ENCODE data around the gene METTL21A.

DNA sequence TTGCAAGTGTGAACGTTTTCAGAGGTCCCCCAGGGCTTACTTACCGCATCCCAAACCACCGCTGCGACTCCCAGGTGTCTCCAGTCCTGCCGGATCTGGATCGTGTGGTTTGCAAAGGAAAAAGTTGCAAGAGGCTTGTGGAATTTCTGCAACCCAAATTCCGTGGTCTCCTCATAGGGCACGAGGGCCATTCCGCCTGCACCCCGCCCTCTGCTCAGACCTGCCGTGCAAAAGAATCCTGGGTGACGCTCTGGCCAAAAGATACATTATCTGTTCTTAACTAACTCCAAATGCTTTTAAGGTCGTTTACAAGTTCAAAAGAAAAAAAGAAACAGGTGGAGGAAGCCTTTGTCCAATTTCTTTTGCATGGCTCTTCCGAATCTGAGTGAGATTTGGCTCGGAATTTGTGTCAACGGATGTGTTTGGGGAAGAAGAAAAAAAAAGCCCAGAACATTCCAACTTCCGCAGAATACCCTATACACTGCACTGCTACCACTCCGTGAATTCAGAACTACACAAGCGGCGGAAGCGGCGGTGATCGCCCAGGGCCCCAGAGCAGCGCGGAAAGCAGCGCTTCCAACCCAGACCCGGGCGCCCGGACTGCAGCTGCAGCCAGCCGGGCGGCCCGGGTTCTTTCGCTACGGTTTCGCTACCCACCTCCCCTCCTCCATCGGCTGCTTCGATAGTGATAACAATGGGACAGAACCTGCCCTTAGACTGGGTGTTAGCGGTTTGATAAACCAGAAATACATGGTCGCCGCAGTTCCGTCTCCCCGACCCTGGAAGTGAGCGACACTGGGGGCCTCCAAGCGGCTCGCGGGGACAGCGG, 795 bp downstream of the METTL21A start:
- TF ChIP-seq, protein P1, sequence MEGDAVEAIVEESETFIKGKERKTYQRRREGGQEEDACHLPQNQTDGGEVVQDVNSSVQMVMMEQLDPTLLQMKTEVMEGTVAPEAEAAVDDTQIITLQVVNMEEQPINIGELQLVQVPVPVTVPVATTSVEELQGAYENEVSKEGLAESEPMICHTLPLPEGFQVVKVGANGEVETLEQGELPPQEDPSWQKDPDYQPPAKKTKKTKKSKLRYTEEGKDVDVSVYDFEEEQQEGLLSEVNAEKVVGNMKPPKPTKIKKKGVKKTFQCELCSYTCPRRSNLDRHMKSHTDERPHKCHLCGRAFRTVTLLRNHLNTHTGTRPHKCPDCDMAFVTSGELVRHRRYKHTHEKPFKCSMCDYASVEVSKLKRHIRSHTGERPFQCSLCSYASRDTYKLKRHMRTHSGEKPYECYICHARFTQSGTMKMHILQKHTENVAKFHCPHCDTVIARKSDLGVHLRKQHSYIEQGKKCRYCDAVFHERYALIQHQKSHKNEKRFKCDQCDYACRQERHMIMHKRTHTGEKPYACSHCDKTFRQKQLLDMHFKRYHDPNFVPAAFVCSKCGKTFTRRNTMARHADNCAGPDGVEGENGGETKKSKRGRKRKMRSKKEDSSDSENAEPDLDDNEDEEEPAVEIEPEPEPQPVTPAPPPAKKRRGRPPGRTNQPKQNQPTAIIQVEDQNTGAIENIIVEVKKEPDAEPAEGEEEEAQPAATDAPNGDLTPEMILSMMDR (conservative IDR thresholded peaks at IDR 0.05; ENCODE audit: low read depth in 2 of 2), result no peak
- TF ChIP-seq ZNF114 (CRISPR knock-in tag; IDR thresholded peaks at IDR 0.05) (no peak), POLR2AphosphoS5 (IDR thresholded peaks at IDR 0.05; ENCODE audit: low read depth) (no peak), EZH2 (IDR thresholded peaks at IDR 0.05; ENCODE audit: low read depth, unreplicated experiment) (no peak), EZH2phosphoT487 (IDR thresholded peaks at IDR 0.05; ENCODE audit: unreplicated experiment) (no peak), ETS1 (IDR thresholded peaks at IDR 0.05) (no peak), NANOG (IDR thresholded peaks at IDR 0.05; ENCODE audit: borderline replicate concordance) (no peak), JUNB (IDR thresholded peaks at IDR 0.05; ENCODE audit: unreplicated experiment) (no peak)
- TF ChIP-seq, protein P2, sequence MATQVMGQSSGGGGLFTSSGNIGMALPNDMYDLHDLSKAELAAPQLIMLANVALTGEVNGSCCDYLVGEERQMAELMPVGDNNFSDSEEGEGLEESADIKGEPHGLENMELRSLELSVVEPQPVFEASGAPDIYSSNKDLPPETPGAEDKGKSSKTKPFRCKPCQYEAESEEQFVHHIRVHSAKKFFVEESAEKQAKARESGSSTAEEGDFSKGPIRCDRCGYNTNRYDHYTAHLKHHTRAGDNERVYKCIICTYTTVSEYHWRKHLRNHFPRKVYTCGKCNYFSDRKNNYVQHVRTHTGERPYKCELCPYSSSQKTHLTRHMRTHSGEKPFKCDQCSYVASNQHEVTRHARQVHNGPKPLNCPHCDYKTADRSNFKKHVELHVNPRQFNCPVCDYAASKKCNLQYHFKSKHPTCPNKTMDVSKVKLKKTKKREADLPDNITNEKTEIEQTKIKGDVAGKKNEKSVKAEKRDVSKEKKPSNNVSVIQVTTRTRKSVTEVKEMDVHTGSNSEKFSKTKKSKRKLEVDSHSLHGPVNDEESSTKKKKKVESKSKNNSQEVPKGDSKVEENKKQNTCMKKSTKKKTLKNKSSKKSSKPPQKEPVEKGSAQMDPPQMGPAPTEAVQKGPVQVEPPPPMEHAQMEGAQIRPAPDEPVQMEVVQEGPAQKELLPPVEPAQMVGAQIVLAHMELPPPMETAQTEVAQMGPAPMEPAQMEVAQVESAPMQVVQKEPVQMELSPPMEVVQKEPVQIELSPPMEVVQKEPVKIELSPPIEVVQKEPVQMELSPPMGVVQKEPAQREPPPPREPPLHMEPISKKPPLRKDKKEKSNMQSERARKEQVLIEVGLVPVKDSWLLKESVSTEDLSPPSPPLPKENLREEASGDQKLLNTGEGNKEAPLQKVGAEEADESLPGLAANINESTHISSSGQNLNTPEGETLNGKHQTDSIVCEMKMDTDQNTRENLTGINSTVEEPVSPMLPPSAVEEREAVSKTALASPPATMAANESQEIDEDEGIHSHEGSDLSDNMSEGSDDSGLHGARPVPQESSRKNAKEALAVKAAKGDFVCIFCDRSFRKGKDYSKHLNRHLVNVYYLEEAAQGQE (IDR thresholded peaks at IDR 0.05; ENCODE audit: unreplicated experiment), result no peak
